ENCODE data around the gene PSMA4.

GRCh38 chr15:78565097-78565950 is 25.1 kb downstream of the PSMA4 start, which contains the start of gene CHRNA5:
- no peak for TF ChIP-seq CTCF (IDR thresholded peaks at IDR 0.05)
- no peak for TF ChIP-seq POLR2AphosphoS5 (IDR thresholded peaks at IDR 0.05)
- TF ChIP-seq POLR2A (IDR thresholded peaks at IDR 0.05), result no peak
- TF ChIP-seq EP300 (IDR thresholded peaks at IDR 0.05), result no peak
